Neural progenitor cell (in vitro differentiated cells): ENCODE results near the gene CDKN2AIPNL. TPM values are rescaled to one million over a fixed set of nuclear protein-coding genes. Genes with fewer than 3 reads are reported as not detected.

ENCODE experiments used
- DNase-seq: peaks from one replicate; pipeline ENCODE4 v3.0.0-alpha.2; 2016; ENCODE audit warnings: low spot score
- H2AFZ ChIP-seq: fragments of 200-600 bp; sonication (generic); replicated peaks from 2 replicates; pipeline ENCODE4 v1.6.1; 2016; ENCODE audit warnings: antibody characterized with exemption
- H3F3A ChIP-seq: fragments of 200-600 bp; sonication (generic); 2 replicates; pipeline ENCODE4 v1.6.1; 2016; ENCODE audit warnings: antibody characterized with exemption, low read depth
- H3K27ac ChIP-seq: fragments of 200-600 bp; sonication (generic); 2 replicates; pipeline ENCODE4 v1.5.1; 2016; ENCODE audit warnings: mild to moderate bottlenecking
- H3K27me3 ChIP-seq: fragments of 200-600 bp; sonication (generic); 2 replicates; pipeline ENCODE4 v1.6.1; 2016; ENCODE audit warnings: mild to moderate bottlenecking, moderate library complexity
- H3K36me3 ChIP-seq: fragments of 200-600 bp; sonication (generic); 2 replicates; pipeline ENCODE4 v1.5.1; 2016
- H3K4me1 ChIP-seq: fragments of 200-600 bp; sonication (generic); 2 replicates; pipeline ENCODE4 v1.6.1; 2016; ENCODE audit warnings: mixed run types
- H3K4me2 ChIP-seq: fragments of 200-600 bp; sonication (generic); 2 replicates; pipeline ENCODE4 v1.6.1; 2016
- H3K4me3 ChIP-seq: fragments of 200-600 bp; sonication (generic); 2 replicates; pipeline ENCODE4 v1.5.1; 2016
- H3K79me2 ChIP-seq: fragments of 200-600 bp; sonication (generic); 2 replicates; pipeline ENCODE4 v1.6.1; 2016; ENCODE audit warnings: low read depth
- H3K9ac ChIP-seq: fragments of 200-600 bp; sonication (generic); 2 replicates; pipeline ENCODE4 v1.6.1; 2016
- H3K9me3 ChIP-seq: fragments of 200-600 bp; sonication (generic); 2 replicates; pipeline ENCODE4 v1.5.1; 2016; ENCODE audit warnings: low read depth
- H4K20me1 ChIP-seq: fragments of 200-600 bp; sonication (generic); 2 replicates; pipeline ENCODE4 v1.6.1; 2016; ENCODE audit warnings: low read depth
- H3K27ac Mint-ChIP-seq: 3 replicates; pipeline ENCODE4 v1.8.0; 2021; ENCODE audit warnings: mixed read lengths
- H3K27me3 Mint-ChIP-seq: 2 replicates; pipeline ENCODE4 v1.8.0; 2022; ENCODE audit warnings: low read depth, mild to moderate bottlenecking, inconsistent platforms, moderate library complexity, mixed read lengths; ENCODE audit not compliant: insufficient read depth
- H3K36me3 Mint-ChIP-seq: 3 replicates; pipeline ENCODE4 v1.8.0; 2021; ENCODE audit warnings: mixed read lengths
- H3K4me1 Mint-ChIP-seq: 3 replicates; pipeline ENCODE4 v1.8.0; 2021; ENCODE audit warnings: mixed read lengths
- H3K4me3 Mint-ChIP-seq: 3 replicates; pipeline ENCODE4 v1.8.0; 2021; ENCODE audit warnings: mild to moderate bottlenecking, moderate library complexity, mixed read lengths
- H3K9me3 Mint-ChIP-seq: 3 replicates; pipeline ENCODE4 v1.8.0; 2020; ENCODE audit warnings: mixed read lengths
- CTCF ChIP-seq: fragments of 200-600 bp; sonication (generic); IDR thresholded peaks from 2 replicates; pipeline ENCODE4 v1.5.1; 2017; ENCODE audit warnings: antibody characterized with exemption, mild to moderate bottlenecking
- EZH2 ChIP-seq: fragments of 200-600 bp; sonication (generic); IDR thresholded peaks from 2 replicates; pipeline ENCODE4 v1.6.1; 2017; ENCODE audit warnings: antibody characterized with exemption, mild to moderate bottlenecking, moderate library complexity
- EZH2phosphoT487 ChIP-seq: fragments of 200-600 bp; sonication (generic); IDR thresholded peaks from 2 replicates; pipeline ENCODE4 v1.6.1; 2017; ENCODE audit warnings: antibody characterized with exemption
- total RNA-seq: library from RNA; depleted of rRNA; stranded (reverse); fragments of >200 nt; gene quantifications from 2 replicates; pipeline ENCODE4 v1.2.3, GENCODE V29; 2015; ENCODE audit warnings: low replicate concordance

Gene CDKN2AIPNL
- total RNA-seq, 1 donor from 2014 or later: 78.9 TPM

DNA sequence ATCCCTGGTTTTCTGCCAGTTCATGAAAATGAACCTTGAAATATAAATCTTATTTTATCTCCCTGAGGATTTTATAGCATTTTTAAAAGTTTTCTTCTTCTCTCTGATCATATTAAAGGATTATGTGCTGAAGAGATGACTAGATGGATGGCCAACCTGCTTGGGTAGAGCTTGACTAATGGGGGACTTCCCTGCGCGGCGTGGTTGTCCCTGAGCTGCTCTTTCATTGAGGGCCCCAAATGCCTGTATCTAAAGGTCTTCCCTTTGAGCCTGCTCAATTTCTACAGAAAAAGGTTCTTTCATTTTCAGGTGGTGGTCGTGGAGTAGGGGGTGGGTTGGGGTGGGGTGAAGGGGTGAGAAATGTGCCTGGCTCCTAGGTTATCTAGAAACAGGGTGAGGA, 20.5 kb upstream of the CDKN2AIPNL start:
- H3K4me2 ChIP-seq: no peak overlapping the region
- no peak for TF ChIP-seq EZH2phosphoT487
- no peak for TF ChIP-seq CTCF
- TF ChIP-seq EZH2: no peak
- H3K4me3 ChIP-seq: no peak overlapping the region
- no peak for DNase-seq
- no peaks in the 10 kb centered on the region for H3K36me3 ChIP-seq
- no peaks in the 10 kb centered on the region for H3K27me3 ChIP-seq
- no peak overlapping the region for H2AFZ ChIP-seq
- H3K9ac ChIP-seq: no peak overlapping the region
- no peak overlapping the region for H3K27ac Mint-ChIP-seq
- no peaks in the 10 kb centered on the region for H4K20me1 ChIP-seq
- no peaks in the 10 kb centered on the region for H3K9me3 Mint-ChIP-seq
- H3K27me3 Mint-ChIP-seq: peaks cover 6% of the 10 kb centered on the region
- no peak overlapping the region for H3K4me3 Mint-ChIP-seq
- H3K36me3 Mint-ChIP-seq: no peaks in the 10 kb centered on the region
- H3K4me1 ChIP-seq: peaks cover 29% of the 10 kb centered on the region
- H3K4me1 Mint-ChIP-seq: peaks cover 12% of the 10 kb centered on the region
- peaks cover 20% of the 10 kb centered on the region for H3F3A ChIP-seq
- H3K9me3 ChIP-seq: no peaks in the 10 kb centered on the region
- no peak overlapping the region for H3K27ac ChIP-seq
- H3K79me2 ChIP-seq: no peaks in the 10 kb centered on the region

GRCh38 chr5:134430001-134430569, 18.4 kb upstream of the CDKN2AIPNL start:
- Histone ChIP-seq H3K4me3 (no peak overlapping the region), H3F3A (peaks cover 21% of the 10 kb centered on the region), H3K27ac (no peak overlapping the region), H3K9me3 (no peaks in the 10 kb centered on the region), H3K27me3 (no peaks in the 10 kb centered on the region), H4K20me1 (no peaks in the 10 kb centered on the region), H3K4me1 (peaks cover 29% of the 10 kb centered on the region), H3K9ac (no peak overlapping the region), H3K79me2 (no peaks in the 10 kb centered on the region), H2AFZ (no peak overlapping the region), H3K36me3 (no peaks in the 10 kb centered on the region), H3K4me2 (no peak overlapping the region)
- Mint-ChIP-seq H3K4me3 (no peak overlapping the region), H3K4me1 (peaks cover 7% of the 10 kb centered on the region), H3K36me3 (no peaks in the 10 kb centered on the region), H3K27me3 (peaks cover 5% of the 10 kb centered on the region), H3K27ac (no peak overlapping the region), H3K9me3 (no peaks in the 10 kb centered on the region)
- TF ChIP-seq EZH2phosphoT487 (no peak), CTCF (no peak)
- peak; percentile 55 for DNase-seq

DNA sequence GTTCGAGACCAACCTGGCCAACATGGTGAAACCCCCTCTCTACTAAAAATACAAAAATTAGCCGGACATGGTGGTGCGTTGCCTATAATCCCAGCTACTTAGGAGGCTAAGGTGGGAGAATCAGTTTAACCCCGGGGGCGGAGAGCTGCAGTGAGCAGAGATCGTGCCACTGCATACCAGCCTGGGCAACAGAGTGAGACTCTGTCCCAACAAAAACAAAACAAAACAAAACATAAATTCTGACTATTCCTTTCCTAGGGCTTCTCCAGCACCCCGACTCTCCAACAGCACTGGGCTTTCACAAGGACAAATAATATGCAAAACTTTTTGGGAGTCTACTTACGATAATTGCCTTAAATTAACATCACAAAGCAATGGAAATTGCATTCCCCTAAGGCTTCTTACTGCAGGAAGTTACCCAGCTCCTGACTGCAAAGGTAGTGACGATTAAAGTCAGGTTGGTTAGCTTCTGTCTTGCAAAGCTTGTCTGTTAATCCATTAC, 15.9 kb upstream of the CDKN2AIPNL start:
- H3K9me3 ChIP-seq: no peaks in the 10 kb centered on the region
- H2AFZ ChIP-seq: peak overlapping the region; percentile 55
- H3K9me3 Mint-ChIP-seq: no peaks in the 10 kb centered on the region
- H3K4me3 Mint-ChIP-seq: no peak overlapping the region
- H3K27me3 ChIP-seq: no peaks in the 10 kb centered on the region
- H3K36me3 ChIP-seq: no peaks in the 10 kb centered on the region
- TF ChIP-seq EZH2phosphoT487: no peak
- H4K20me1 ChIP-seq: no peaks in the 10 kb centered on the region
- H3K4me1 Mint-ChIP-seq: peaks cover 7% of the 10 kb centered on the region
- H3F3A ChIP-seq: peaks cover 21% of the 10 kb centered on the region
- H3K4me3 ChIP-seq: no peak overlapping the region
- peaks cover 29% of the 10 kb centered on the region for H3K4me1 ChIP-seq
- H3K4me2 ChIP-seq: peak overlapping the region; percentile 28
- H3K27ac ChIP-seq: no peak overlapping the region
- H3K27me3 Mint-ChIP-seq: peaks cover 5% of the 10 kb centered on the region
- H3K79me2 ChIP-seq: no peaks in the 10 kb centered on the region
- H3K36me3 Mint-ChIP-seq: no peaks in the 10 kb centered on the region
- no peak overlapping the region for H3K9ac ChIP-seq
- no peak overlapping the region for H3K27ac Mint-ChIP-seq
- DNase-seq: peak; percentile 23

DNA sequence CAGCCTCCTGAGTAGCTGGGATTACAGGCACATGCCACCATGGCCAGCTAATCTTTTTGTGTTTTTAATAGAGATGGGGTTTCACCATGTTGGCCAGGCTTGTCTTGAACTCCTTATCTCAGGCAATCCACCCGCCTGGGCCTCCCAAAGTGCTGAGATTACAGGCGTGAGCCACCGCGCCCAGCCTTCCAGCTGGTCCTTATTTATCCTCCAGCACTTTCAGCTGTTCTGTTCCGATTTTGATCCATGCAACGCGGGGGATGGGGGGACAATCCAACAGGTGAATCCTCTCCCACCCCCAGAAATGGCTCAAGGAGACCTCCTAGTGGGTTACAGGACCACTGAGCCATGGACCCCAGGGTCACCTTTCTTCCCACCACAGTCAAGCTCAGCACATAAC, 14.7 kb upstream of the CDKN2AIPNL start:
- Histone ChIP-seq H3K4me3 (no peak overlapping the region), H3K27ac (no peak overlapping the region), H3K27me3 (no peaks in the 10 kb centered on the region), H3K9ac (no peak overlapping the region), H3K4me1 (peaks cover 29% of the 10 kb centered on the region), H4K20me1 (no peaks in the 10 kb centered on the region), H3F3A (peaks cover 21% of the 10 kb centered on the region), H3K79me2 (no peaks in the 10 kb centered on the region), H3K9me3 (no peaks in the 10 kb centered on the region), H3K4me2 (no peak overlapping the region), H3K36me3 (no peaks in the 10 kb centered on the region), H2AFZ (peak overlapping the region; percentile 17)
- no peaks in the 10 kb centered on the region for H3K36me3 Mint-ChIP-seq
- DNase-seq: no peak
- H3K4me1 Mint-ChIP-seq: peaks cover 7% of the 10 kb centered on the region
- no peak for TF ChIP-seq EZH2
- no peak for TF ChIP-seq CTCF
- no peak for TF ChIP-seq EZH2phosphoT487
- no peak overlapping the region for H3K4me3 Mint-ChIP-seq
- H3K9me3 Mint-ChIP-seq: no peaks in the 10 kb centered on the region
- no peak overlapping the region for H3K27ac Mint-ChIP-seq
- H3K27me3 Mint-ChIP-seq: peaks cover 7% of the 10 kb centered on the region
